ENCODE results near the gene ARHGEF40. TPM values are rescaled to one million over a fixed set of nuclear protein-coding genes. Genes with fewer than 3 reads are reported as not detected.

The ARHGEF40 gene
- total RNA-seq, 1 donor: 12.9 TPM

- Histone ChIP-seq H3K27me3 (ENCODE audit: insufficient read depth, low read length) (no peaks in the 10 kb centered on the region), H3K9me3 (ENCODE audit: low read depth, low read length) (no peaks in the 10 kb centered on the region), H3K4me3 (ENCODE audit: low read length) (no peak overlapping the region), H3K4me1 (ENCODE audit: insufficient read depth, low read length) (no peaks in the 10 kb centered on the region)
These were observed 19.5 kb upstream of the ARHGEF40 start for GRCh38 chr14:21050597-21050996.

DNA sequence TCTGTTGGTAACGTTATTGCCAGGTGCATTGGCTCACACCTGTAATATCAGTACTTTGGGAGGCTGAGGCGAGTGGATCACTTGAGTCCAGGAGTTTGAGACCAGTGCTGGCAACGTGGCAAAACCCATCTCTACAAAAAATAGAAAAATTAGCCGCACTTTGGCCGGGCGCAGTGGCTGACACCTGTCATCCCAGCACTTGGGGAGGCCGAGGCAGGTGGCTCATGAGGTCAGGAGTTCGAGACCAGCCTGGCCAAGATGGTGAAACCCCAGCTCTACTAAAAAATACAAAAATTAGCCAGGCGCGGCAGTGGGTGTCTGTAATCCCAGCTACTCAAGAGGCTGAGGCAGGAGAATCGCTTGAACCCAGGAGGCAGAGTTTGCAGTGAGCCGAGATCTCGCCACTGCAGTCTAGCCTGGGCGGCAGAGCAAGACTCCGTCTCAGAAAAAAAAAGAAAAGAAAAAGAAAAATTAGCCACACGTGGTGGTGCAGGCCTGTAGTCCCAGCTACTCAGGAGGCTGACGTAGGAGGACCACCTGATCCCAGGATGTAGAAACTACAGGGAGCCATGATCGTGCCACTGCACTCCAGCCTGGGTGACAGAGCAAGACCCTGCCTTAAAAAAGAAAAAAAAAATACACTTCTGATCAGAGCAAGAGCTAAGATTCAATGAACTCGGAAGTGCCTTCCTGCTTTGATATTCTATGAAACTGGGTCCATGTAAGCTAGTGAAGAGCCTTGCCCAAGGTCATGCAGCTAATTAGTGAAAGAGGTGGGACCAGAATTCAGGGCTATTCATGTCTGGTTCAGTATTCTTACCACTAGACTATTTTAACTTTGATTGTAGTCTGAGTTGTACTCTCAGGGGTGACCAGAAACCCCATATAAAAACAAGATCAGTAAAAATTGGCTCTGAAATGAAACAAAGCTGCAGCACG lies 16.7 kb upstream of the ARHGEF40 start:
- Histone ChIP-seq H3K9me3 (ENCODE audit: low read depth, low read length) (no peaks in the 10 kb centered on the region), H3K4me3 (ENCODE audit: low read length) (no peak overlapping the region), H3K27me3 (ENCODE audit: insufficient read depth, low read length) (no peaks in the 10 kb centered on the region)

DNA sequence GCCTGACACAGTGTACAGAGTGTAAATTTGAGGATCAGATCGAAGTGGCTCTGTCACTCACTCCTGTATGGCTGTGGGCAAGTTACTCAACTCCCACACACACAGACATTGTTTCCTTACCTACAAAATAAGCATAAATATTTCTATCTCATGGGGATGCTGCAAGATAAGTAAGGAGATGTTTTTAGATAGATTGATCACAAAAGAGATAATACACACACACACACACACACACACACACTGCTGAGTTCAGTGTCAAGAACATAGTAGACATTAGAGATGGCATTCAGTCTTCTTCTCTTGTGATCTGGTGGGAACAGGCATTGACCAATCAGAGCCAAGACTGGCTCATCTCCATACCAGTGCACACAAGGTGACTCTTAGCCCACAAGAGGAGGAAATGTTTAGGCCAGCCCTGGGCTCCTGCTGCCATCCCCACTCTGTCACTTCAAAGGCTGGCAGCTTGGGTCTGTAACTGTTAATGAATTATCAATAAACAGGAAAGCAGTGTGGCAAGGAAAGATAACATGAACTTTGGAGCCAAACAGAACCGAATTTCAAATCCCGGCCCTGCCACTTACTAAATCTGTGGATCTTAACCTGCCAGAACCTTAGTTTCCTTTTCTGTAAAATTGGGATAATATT lies 15.9 kb upstream of the ARHGEF40 start:
- Histone ChIP-seq H3K4me1 (ENCODE audit: insufficient read depth, low read length) (no peaks in the 10 kb centered on the region), H3K27me3 (ENCODE audit: insufficient read depth, low read length) (no peaks in the 10 kb centered on the region), H3K4me3 (ENCODE audit: low read length) (no peak overlapping the region), H3K9me3 (ENCODE audit: low read depth, low read length) (no peaks in the 10 kb centered on the region)

More for the DNA sequence above, 16.7 kb upstream of the ARHGEF40 start:
- H3K4me1 ChIP-seq (ENCODE audit: insufficient read depth, low read length): no peaks in the 10 kb centered on the region

- H3K4me1 ChIP-seq (ENCODE audit: insufficient read depth, low read length): no peaks in the 10 kb centered on the region
- H3K4me3 ChIP-seq (ENCODE audit: low read length): no peak overlapping the region
- H3K27me3 ChIP-seq (ENCODE audit: insufficient read depth, low read length): no peaks in the 10 kb centered on the region
- H3K9me3 ChIP-seq (ENCODE audit: low read depth, low read length): no peaks in the 10 kb centered on the region
These were observed 15.3 kb upstream of the ARHGEF40 start for GRCh38 chr14:21054768-21055145.

GRCh38 chr14:21055432-21056117 lies 14.5 kb upstream of the ARHGEF40 start:
- no peaks in the 10 kb centered on the region for H3K9me3 ChIP-seq (ENCODE audit: low read depth, low read length)
- H3K27me3 ChIP-seq (ENCODE audit: insufficient read depth, low read length): no peaks in the 10 kb centered on the region
- H3K4me1 ChIP-seq (ENCODE audit: insufficient read depth, low read length): no peaks in the 10 kb centered on the region
- no peak overlapping the region for H3K4me3 ChIP-seq (ENCODE audit: low read length)

GRCh38 chr14:21056520-21057163 lies 13.5 kb upstream of the ARHGEF40 start:
- H3K4me1 ChIP-seq (ENCODE audit: insufficient read depth, low read length): no peaks in the 10 kb centered on the region
- H3K27me3 ChIP-seq (ENCODE audit: insufficient read depth, low read length): no peaks in the 10 kb centered on the region
- no peaks in the 10 kb centered on the region for H3K9me3 ChIP-seq (ENCODE audit: low read depth, low read length)
- H3K4me3 ChIP-seq (ENCODE audit: low read length): no peak overlapping the region

DNA sequence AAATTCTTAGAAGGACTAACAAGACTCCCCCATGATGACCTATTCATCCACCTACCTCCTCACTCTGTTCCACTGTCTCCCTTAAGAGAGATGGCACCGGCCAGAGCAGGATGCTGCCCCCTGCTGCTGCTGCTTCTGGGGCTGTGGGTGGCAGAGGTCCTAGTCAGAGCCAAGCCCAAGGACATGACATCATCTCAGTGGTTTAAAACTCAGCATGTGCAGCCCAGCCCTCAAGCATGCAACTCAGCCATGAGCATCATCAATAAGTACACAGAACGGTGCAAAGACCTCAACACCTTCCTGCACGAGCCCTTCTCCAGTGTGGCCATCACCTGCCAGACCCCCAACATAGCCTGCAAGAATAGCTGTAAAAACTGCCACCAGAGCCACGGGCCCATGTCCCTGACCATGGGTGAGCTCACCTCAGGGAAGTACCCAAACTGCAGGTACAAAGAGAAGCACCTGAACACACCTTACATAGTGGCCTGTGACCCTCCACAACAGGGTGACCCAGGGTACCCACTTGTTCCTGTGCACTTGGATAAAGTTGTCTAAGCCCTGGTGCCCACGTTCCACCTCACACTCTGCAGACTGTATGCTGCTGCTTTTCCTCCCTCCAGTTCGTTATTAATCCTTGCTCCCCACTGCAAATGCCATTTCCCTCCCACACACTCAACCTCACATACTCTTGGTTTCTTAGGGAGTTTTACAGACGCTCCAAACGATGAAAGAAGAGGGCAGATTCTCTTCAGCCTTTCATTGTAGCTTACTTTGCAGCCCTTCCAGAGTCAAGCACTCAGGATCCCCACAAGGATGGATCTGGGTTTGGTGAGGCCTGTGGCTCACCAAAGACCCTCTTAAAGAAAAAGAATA lies 12.1 kb upstream of the ARHGEF40 start, which contains the start of gene RNASE8:
Gene RNASE8, plus strand, starts transcription at position 20 of the 873 bp plus-strand sequence. Its CDS starts 71 bp downstream, at position 91.
- peaks cover 3% of the 10 kb centered on the region for H3K27me3 ChIP-seq (ENCODE audit: insufficient read depth, low read length)
- no peak within 1 kb of the TSS for H3K4me3 ChIP-seq (ENCODE audit: low read length)
- no peaks in the 10 kb centered on the region for H3K9me3 ChIP-seq (ENCODE audit: low read depth, low read length)
- no peaks in the 10 kb centered on the region for H3K4me1 ChIP-seq (ENCODE audit: insufficient read depth, low read length)

GRCh38 chr14:21058903-21059302 lies 11.2 kb upstream of the ARHGEF40 start:
- peaks cover 7% of the 10 kb centered on the region for H3K27me3 ChIP-seq (ENCODE audit: insufficient read depth, low read length)
- H3K4me1 ChIP-seq (ENCODE audit: insufficient read depth, low read length): no peaks in the 10 kb centered on the region
- H3K9me3 ChIP-seq (ENCODE audit: low read depth, low read length): no peaks in the 10 kb centered on the region
- H3K4me3 ChIP-seq (ENCODE audit: low read length): no peak overlapping the region

DNA sequence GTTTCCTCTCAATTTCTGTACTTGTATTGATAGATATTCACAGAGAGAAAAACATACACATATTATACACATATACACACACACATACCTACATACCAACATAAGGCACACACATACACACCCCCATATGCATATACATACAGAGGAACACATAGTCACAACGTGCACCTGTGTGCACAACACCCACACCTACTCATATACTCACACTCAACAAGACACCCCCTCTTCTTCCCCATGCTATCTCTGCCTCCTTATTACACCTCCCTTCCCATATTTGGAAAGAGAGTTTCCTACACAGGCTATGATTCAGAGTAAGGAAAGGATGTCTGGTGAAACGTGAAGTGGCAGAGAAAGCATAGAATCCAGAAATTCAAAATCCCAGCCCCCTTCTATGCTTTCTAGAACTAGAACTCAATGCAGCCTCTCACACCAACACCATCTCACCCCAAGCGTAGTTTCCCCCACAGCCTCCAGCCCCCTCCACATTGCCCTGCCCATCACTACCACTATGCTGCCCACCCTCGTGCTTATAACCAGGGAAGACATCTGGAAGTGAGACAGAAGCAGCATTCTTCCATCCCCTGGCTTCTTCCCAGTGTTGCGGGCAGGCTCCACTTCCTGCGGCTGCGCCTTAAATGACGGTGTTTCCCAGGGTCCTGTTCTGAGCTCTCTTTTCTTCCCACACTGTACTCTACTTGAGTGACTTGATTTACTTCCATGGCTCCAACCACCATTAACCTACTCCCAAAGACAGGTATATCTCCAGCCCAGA lies 10.1 kb upstream of the ARHGEF40 start:
- Histone ChIP-seq H3K4me1 (ENCODE audit: insufficient read depth, low read length) (no peaks in the 10 kb centered on the region), H3K27me3 (ENCODE audit: insufficient read depth, low read length) (peaks cover 7% of the 10 kb centered on the region), H3K4me3 (ENCODE audit: low read length) (no peak overlapping the region), H3K9me3 (ENCODE audit: low read depth, low read length) (no peaks in the 10 kb centered on the region)

DNA sequence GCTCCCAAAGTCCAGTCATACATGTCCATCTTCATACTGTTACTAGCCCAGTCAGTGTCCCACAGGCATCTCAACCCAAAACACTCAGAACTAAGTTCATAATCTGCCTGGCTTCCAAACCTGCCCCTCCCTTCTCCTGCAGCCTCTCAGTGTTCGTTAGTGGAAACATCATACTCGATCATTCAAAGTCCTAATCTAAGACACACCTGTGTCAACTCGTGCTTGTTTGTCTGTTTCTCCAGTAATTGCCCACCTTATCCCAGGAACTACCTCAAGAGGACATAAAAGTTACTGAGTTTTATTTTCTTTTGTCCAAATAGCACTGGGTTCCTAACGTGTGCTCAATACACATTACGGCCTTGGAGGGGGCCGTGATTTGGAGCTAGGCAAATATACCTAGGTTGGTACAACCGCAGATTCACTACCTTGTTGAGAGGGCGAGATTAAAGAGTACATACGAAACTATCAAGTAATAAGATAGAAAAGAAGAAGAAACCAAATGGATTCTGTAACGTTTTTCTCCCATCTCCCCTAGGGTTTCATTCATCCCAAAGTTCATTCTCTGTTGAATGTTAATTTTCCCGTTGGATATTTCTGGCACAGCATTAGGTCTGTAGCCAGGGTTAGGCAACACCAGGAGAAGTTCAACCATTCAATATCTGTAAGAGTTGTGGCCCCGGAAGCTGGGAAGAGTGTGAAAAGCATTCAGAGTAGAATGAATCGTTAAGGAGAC lies 9.3 kb upstream of the ARHGEF40 start:
- no peak overlapping the region for H3K4me3 ChIP-seq (ENCODE audit: low read length)
- no peaks in the 10 kb centered on the region for H3K4me1 ChIP-seq (ENCODE audit: insufficient read depth, low read length)
- no peaks in the 10 kb centered on the region for H3K9me3 ChIP-seq (ENCODE audit: low read depth, low read length)
- H3K27me3 ChIP-seq (ENCODE audit: insufficient read depth, low read length): peaks cover 7% of the 10 kb centered on the region

- Histone ChIP-seq H3K4me3 (ENCODE audit: low read length) (no peak overlapping the region), H3K9me3 (ENCODE audit: low read depth, low read length) (no peaks in the 10 kb centered on the region), H3K4me1 (ENCODE audit: insufficient read depth, low read length) (no peaks in the 10 kb centered on the region), H3K27me3 (ENCODE audit: insufficient read depth, low read length) (peaks cover 7% of the 10 kb centered on the region)
These were observed 8.8 kb upstream of the ARHGEF40 start for GRCh38 chr14:21061347-21061668.

GRCh38 chr14:21063479-21063878 lies 6.6 kb upstream of the ARHGEF40 start:
- Histone ChIP-seq H3K9me3 (ENCODE audit: low read depth, low read length) (no peaks in the 10 kb centered on the region), H3K4me3 (ENCODE audit: low read length) (no peak overlapping the region), H3K27me3 (ENCODE audit: insufficient read depth, low read length) (peaks cover 20% of the 10 kb centered on the region)

GRCh38 chr14:21066882-21067502 lies 3.1 kb upstream of the ARHGEF40 start:
- H3K27me3 ChIP-seq (ENCODE audit: insufficient read depth, low read length): peaks cover 41% of the 10 kb centered on the region
- H3K4me1 ChIP-seq (ENCODE audit: insufficient read depth, low read length): peaks cover 32% of the 10 kb centered on the region
- no peak overlapping the region for H3K4me3 ChIP-seq (ENCODE audit: low read length)
- no peaks in the 10 kb centered on the region for H3K9me3 ChIP-seq (ENCODE audit: low read depth, low read length)

More at GRCh38 chr14:21063479-21063878, 6.6 kb upstream of the ARHGEF40 start:
- peaks cover under 1% of the 10 kb centered on the region for H3K4me1 ChIP-seq (ENCODE audit: insufficient read depth, low read length)

All from mononuclear cell (primary cell).